ENCODE results near the gene TNFRSF8.
A peak's percentile ranks its signal among the peaks of the same experiment; 100 is the strongest.

TNFRSF8 gene

DNA sequence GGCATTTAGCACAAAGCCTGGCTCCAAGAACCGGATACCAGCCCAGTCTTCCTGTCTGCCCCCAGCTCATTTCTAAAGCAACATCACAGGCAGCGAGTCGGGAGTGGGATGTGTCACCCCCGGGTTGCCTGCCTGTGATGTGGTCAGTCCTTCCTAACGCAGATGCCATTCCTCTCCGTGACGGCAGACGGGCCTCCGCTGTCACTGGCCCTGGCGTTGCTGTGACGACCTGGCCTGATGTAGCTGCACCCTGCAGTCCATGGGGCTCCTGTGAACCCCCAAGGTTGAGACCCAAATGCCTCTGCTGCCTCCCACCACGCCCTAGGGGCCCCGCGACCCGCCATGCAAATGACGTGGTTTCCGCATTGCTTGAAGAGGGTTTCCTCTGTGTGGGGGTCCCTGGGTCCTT is 116.0 kb downstream of the TNFRSF8 start:
- peak overlapping the region; percentile 25 to 58 (median 42); a peak in 17 of 20 replicates for H3K4me3 ChIP-seq
- H4K20me1 ChIP-seq = peaks cover 4 to 97% (median 21%) of the 10 kb centered on the region in 11 experiments; a peak in 17 of 22 replicates

DNA sequence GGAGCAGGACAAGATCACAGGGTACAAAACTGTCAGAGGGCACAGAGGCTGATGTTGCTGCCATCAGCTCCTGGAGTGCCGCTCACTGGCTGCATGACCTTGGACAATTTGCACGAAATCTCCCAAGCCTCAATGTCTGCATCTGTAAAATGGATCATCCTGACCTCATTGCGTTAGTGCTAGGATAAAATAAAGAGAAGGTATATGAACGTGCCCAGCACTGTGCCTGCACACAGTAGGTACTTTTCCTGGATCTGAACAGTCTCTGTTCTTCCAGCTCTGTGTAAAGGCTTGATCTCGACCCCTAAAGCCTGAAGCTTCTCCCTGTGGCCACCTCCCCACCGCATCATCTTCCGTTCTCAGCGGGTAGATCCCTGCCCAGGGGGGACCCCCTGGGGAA is 116.6 kb downstream of the TNFRSF8 start:
- peak overlapping the region; percentile 68 to 81 (median 77) for H3K27ac ChIP-seq
- peaks cover 4 to 97% (median 18%) of the 10 kb centered on the region in 11 experiments; a peak in 17 of 22 replicates for H4K20me1 ChIP-seq
- H3K4me2 ChIP-seq = peak overlapping the region; percentile 88 to 100 (median 96)
- no peaks in the 10 kb centered on the region for H3K27me3 ChIP-seq
- TF ChIP-seq Cebpa-rat (IDR thresholded peaks at IDR 0.05) = no peak
- peaks cover 0 to 88% (median 0%) of the 10 kb centered on the region in 11 experiments; a peak in 8 of 22 replicates for H3K36me3 ChIP-seq
- H3K9me3 ChIP-seq (replicated peaks in 1 of 11) = no peaks in the 10 kb centered on the region
- H3K4me1 ChIP-seq = peaks cover 70 to 98% (median 96%) of the 10 kb centered on the region in 10 experiments
- H3K9ac ChIP-seq = peak overlapping the region; percentile 61 to 76 (median 69); a peak in 21 of 22 replicates
- peak overlapping the region; percentile 25 to 58 (median 42); a peak in 14 of 20 replicates for H3K4me3 ChIP-seq

More for the DNA sequence above, 116.0 kb downstream of the TNFRSF8 start:
- H3K9ac ChIP-seq = peak overlapping the region; percentile 61 to 76 (median 69)
- no peaks in the 10 kb centered on the region for H3K9me3 ChIP-seq (replicated peaks in 1 of 11)
- H3K4me2 ChIP-seq = peak overlapping the region; percentile 88 to 100 (median 96)
- no peak for TF ChIP-seq Cebpa-rat (IDR thresholded peaks at IDR 0.05)
- H3K36me3 ChIP-seq = peaks cover 0 to 91% (median 0%) of the 10 kb centered on the region in 11 experiments; a peak in 8 of 22 replicates
- H3K27me3 ChIP-seq = no peaks in the 10 kb centered on the region
- H3K4me1 ChIP-seq = peaks cover 70 to 98% (median 97%) of the 10 kb centered on the region in 10 experiments
- peak overlapping the region; percentile 68 to 81 (median 77) for H3K27ac ChIP-seq

DNA sequence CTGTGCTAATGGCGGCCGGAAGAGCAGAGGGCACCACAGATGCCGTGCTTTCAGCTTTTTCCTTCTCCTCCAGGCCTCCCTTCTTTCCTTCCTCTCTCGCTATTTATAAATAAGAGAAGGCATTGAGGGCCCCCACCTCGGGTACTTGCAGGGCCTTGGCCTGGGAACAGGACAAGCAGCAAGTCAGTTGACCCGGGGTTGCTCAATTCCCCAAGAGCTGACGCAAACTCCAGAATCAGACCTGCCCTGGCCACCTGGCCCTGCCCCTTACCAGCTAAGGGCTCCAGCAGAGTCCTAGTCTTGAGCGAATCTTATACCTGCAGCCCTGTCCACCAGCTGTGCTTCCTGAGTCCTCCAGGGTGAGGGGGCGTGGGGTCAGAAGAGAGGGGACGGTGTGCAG is 117.2 kb downstream of the TNFRSF8 start:
- Histone ChIP-seq H3K4me3 (peak overlapping the region in 6 of 10 experiments; percentile 29 to 58 (median 40); a peak in 9 of 20 replicates), H3K9me3 (replicated peaks in 1 of 11) (no peaks in the 10 kb centered on the region), H3K4me2 (peak overlapping the region; percentile 88 to 100 (median 96)), H3K36me3 (peaks cover 0 to 88% (median 0%) of the 10 kb centered on the region in 11 experiments; a peak in 8 of 22 replicates), H4K20me1 (peaks cover 1 to 97% (median 18%) of the 10 kb centered on the region in 11 experiments; a peak in 17 of 22 replicates), H3K4me1 (peaks cover 70 to 98% (median 96%) of the 10 kb centered on the region in 10 experiments), H3K27ac (peak overlapping the region; percentile 68 to 81 (median 77)), H3K27me3 (no peaks in the 10 kb centered on the region), H3K9ac (peak overlapping the region; percentile 61 to 76 (median 69); a peak in 19 of 22 replicates)
- peak in 9 of 11 experiments; percentile 24 to 80 (median 41); a peak in 7 of 22 replicates for TF ChIP-seq Cebpa-rat (IDR thresholded peaks at IDR 0.05)

DNA sequence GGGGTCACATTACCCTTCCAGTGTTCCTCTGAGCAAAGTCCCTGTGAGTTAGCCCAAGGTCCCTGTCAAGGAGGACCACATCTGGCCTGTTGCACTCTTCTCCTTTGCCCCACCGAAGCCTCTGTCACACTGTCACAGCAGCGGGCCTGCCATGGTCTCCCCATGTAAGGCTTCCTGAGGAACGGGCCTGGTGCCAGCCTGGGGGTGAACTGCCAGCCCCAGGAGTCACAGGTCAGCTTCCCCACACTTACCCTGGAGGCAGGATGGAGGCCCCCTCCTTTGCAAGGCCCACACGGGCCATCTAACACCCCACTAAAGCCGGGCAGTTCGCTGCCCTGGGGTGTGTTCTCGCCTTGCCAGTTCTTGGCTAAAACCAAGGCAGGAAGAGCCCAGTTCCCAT is 117.8 kb downstream of the TNFRSF8 start:
- H3K36me3 ChIP-seq = peaks cover 0 to 88% (median 0%) of the 10 kb centered on the region in 11 experiments; a peak in 8 of 22 replicates
- peaks cover 70 to 98% (median 96%) of the 10 kb centered on the region in 10 experiments for H3K4me1 ChIP-seq
- TF ChIP-seq Cebpa-rat (IDR thresholded peaks at IDR 0.05) = no peak
- H3K4me2 ChIP-seq = peak overlapping the region; percentile 88 to 100 (median 96)
- no peaks in the 10 kb centered on the region for H3K27me3 ChIP-seq
- 0 out of 20 replicates have a peak overlapping the region, but pooled peaks of 1 of the 10 experiments have one; percentile 58 for H3K4me3 ChIP-seq
- H3K9ac ChIP-seq = peak overlapping the region in 10 of 11 experiments; percentile 61 to 76 (median 68); a peak in 18 of 22 replicates
- no peaks in the 10 kb centered on the region for H3K9me3 ChIP-seq (replicated peaks in 1 of 11)
- H4K20me1 ChIP-seq = peaks cover 0 to 97% (median 18%) of the 10 kb centered on the region in 11 experiments; a peak in 15 of 22 replicates
- H3K27ac ChIP-seq = peak overlapping the region; percentile 68 to 81 (median 77); a peak in 21 of 22 replicates

DNA sequence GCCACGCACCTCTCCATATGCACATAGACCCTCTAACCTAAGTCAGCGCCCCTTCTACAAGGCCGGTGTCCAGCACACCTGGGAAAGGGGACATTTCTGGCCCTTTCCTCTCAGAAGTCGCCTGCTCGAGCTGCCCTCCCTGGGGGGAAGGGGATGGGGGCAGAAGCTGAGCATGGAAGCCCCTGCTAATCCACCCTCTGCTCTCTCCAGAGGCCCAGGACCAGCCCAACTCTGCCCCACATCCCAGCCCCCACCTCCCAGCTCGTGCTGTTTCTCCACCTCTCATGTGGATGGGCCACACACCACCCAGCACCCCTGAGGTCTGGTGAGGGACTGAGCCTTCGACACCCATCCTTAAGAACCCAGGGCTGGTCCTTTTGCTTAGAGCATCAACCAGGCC is 118.5 kb downstream of the TNFRSF8 start:
- no peaks in the 10 kb centered on the region for H3K27me3 ChIP-seq
- no peaks in the 10 kb centered on the region for H3K9me3 ChIP-seq (replicated peaks in 1 of 11)
- peak overlapping the region in 9 of 11 experiments; percentile 68 to 80 (median 77); a peak in 16 of 22 replicates for H3K27ac ChIP-seq
- H3K36me3 ChIP-seq = peaks cover 0 to 88% (median 0%) of the 10 kb centered on the region in 11 experiments; a peak in 8 of 22 replicates
- peaks cover 0 to 97% (median 18%) of the 10 kb centered on the region in 11 experiments; a peak in 15 of 22 replicates for H4K20me1 ChIP-seq
- H3K4me1 ChIP-seq = peaks cover 73 to 98% (median 96%) of the 10 kb centered on the region in 10 experiments
- no peak for TF ChIP-seq Cebpa-rat (IDR thresholded peaks at IDR 0.05)
- H3K4me2 ChIP-seq = peak overlapping the region in 8 of 11 experiments; percentile 88 to 100 (median 98); a peak in 15 of 22 replicates
- H3K4me3 ChIP-seq = no peak overlapping the region
- H3K9ac ChIP-seq = peak overlapping the region in 7 of 11 experiments; percentile 10 to 76 (median 68); a peak in 9 of 22 replicates

DNA sequence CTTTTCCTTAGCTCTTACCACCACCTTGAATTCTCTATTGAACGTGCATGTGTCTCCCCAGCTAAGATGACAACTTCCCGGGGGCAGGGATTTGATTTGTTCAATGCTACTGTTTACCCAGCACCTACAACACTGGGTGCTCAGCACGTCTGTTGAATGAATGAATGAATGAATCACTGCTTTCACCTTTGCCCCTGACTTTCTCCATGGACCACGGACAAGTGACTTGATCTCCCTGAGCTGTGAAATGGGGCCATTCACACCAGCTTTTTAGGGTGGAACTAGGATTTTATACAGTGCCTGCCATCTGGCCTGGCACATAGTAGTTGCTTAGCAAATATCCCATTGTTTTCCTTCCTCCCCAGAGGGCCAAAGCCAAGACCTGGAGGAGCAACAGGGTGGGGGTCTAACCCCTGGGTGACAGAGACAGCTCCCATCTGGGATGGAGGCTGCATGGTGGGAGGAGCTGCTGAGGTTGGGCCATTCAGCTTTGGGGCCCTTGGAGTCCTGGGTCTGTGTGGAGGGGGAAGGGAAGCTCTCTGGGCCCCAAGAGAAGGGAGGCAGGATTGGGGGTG is 119.4 kb downstream of the TNFRSF8 start:
- H3K9ac ChIP-seq = peak overlapping the region in 6 of 11 experiments; percentile 1 to 76 (median 58); a peak in 9 of 22 replicates
- H3K4me3 ChIP-seq = peak overlapping the region in 1 of 10 experiments; percentile 18; a peak in 1 of 20 replicates
- no peak for TF ChIP-seq Cebpa-rat (IDR thresholded peaks at IDR 0.05)
- peaks cover 0 to 88% (median 0%) of the 10 kb centered on the region in 11 experiments; a peak in 9 of 22 replicates for H3K36me3 ChIP-seq
- H4K20me1 ChIP-seq = peaks cover 0 to 97% (median 18%) of the 10 kb centered on the region in 11 experiments; a peak in 15 of 22 replicates
- H3K27ac ChIP-seq = peak overlapping the region in 9 of 11 experiments; percentile 68 to 80 (median 77); a peak in 14 of 22 replicates
- H3K27me3 ChIP-seq = no peaks in the 10 kb centered on the region
- peaks cover 68 to 98% (median 94%) of the 10 kb centered on the region in 10 experiments for H3K4me1 ChIP-seq
- H3K4me2 ChIP-seq = peak overlapping the region in 9 of 11 experiments; percentile 12 to 100 (median 97); a peak in 15 of 22 replicates
- no peaks in the 10 kb centered on the region for H3K9me3 ChIP-seq (replicated peaks in 1 of 11)

DNA sequence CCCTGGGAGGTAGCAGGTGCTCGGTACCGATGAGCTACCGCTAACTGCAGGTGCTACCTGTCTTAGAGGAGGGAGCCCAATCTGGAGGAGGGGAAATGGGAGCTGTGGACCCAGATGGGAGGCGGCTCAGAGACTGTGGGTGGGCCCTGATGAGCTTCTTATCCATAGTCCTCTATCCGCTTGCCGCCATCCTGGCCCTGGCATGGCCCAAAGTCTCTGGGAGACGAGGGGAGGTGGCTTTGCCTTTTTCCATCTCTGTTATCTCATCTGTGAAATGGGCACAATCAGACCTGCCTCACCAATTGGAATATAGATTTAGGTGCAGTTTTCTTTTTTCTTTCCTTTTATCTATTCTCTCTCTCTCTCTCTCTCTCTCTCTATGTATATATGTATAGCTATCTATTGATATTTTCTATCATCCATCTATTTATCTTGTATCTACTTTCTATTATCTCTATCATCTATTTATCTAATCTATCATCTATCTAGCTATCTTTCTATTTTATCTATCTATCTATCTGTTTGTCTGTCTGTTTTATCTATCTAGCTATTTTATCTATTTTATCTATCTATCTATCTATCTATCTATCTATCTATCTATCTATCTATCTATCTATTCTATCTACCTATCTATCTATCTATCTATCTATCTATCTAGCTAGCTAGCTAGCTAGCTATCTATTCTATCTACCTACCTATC is 120.1 kb downstream of the TNFRSF8 start:
- no peaks in the 10 kb centered on the region for H3K27me3 ChIP-seq
- H4K20me1 ChIP-seq = peaks cover 0 to 97% (median 12%) of the 10 kb centered on the region in 11 experiments; a peak in 15 of 22 replicates
- H3K4me1 ChIP-seq = peaks cover 61 to 98% (median 91%) of the 10 kb centered on the region in 10 experiments
- no peaks in the 10 kb centered on the region for H3K9me3 ChIP-seq (replicated peaks in 1 of 11)
- peak overlapping the region in 8 of 11 experiments; percentile 25 to 98 (median 85); a peak in 14 of 22 replicates for H3K27ac ChIP-seq
- peak overlapping the region in 6 of 11 experiments; percentile 1 to 76 (median 58); a peak in 9 of 22 replicates for H3K9ac ChIP-seq
- H3K4me2 ChIP-seq = peak overlapping the region in 9 of 11 experiments; percentile 12 to 100 (median 99); a peak in 15 of 22 replicates
- peak overlapping the region in 1 of 10 experiments; percentile 18; a peak in 1 of 20 replicates for H3K4me3 ChIP-seq
- TF ChIP-seq Cebpa-rat (IDR thresholded peaks at IDR 0.05) = no peak
- H3K36me3 ChIP-seq = peaks cover 0 to 88% (median 0%) of the 10 kb centered on the region in 11 experiments; a peak in 8 of 22 replicates

Measured in BLaER1 treated with 17β-estradiol and CSF1 and Interleukin-3, amounts not matched to agents 10 nM and 100 nM (cell line).